H9 (cell line): ENCODE data around the gene FOXO6. TPM values are rescaled to one million over a fixed set of nuclear protein-coding genes. Genes with fewer than 3 reads are reported as not detected.
A peak's percentile ranks its signal among the peaks of the same experiment; 100 is the strongest.

Source experiments
- DNase-seq: peaks from one replicate; pipeline ENCODE4 v3.0.0-alpha.2; 2017
- H2AFZ ChIP-seq: one replicate; pipeline ENCODE4 v1.6.1; 2013; ENCODE audit warnings: mild to moderate bottlenecking, low read length, control low read depth, moderate library complexity
- H2AK5ac ChIP-seq: 2 replicates; pipeline ENCODE4 v1.6.1; 2013; ENCODE audit warnings: low read length, control low read depth, mixed read lengths; ENCODE audit not compliant: insufficient read length
- H2BK120ac ChIP-seq: one replicate; pipeline ENCODE4 v1.6.1; 2013; ENCODE audit warnings: low read depth, mild to moderate bottlenecking, low read length, control low read depth, inconsistent platforms; ENCODE audit not compliant: poor library complexity, severe bottlenecking
- H2BK12ac ChIP-seq: 2 replicates; pipeline ENCODE4 v1.6.1; 2013; ENCODE audit warnings: low read length, control low read depth, mixed read lengths, low read depth; ENCODE audit not compliant: insufficient read length
- H2BK15ac ChIP-seq: 2 replicates; pipeline ENCODE4 v1.6.1; 2013; ENCODE audit warnings: low read depth, low read length, control low read depth
- H2BK20ac ChIP-seq: one replicate; pipeline ENCODE4 v1.6.1; 2013; ENCODE audit warnings: low read depth, mild to moderate bottlenecking, low read length, control low read depth, inconsistent platforms; ENCODE audit not compliant: poor library complexity, severe bottlenecking
- H2BK5ac ChIP-seq: 2 replicates; pipeline ENCODE4 v1.6.1; 2013; ENCODE audit warnings: low read length, control low read depth, mixed read lengths; ENCODE audit not compliant: insufficient read length
- H3K14ac ChIP-seq: 2 replicates; pipeline ENCODE4 v1.6.1; 2013; ENCODE audit warnings: low read length, control low read depth; ENCODE audit not compliant: insufficient read depth
- H3K18ac ChIP-seq: 2 replicates; pipeline ENCODE4 v1.6.1; 2013; ENCODE audit warnings: low read depth, mild to moderate bottlenecking, mixed read lengths, low read length, control low read depth; ENCODE audit not compliant: insufficient read length
- H3K23ac ChIP-seq: 2 replicates; pipeline ENCODE4 v1.6.1; 2013; ENCODE audit warnings: low read length, control low read depth, mixed read lengths, low read depth; ENCODE audit not compliant: insufficient read length
- H3K23me2 ChIP-seq: 2 replicates; pipeline ENCODE4 v1.6.1; 2013; ENCODE audit warnings: low read depth, mild to moderate bottlenecking, mixed read lengths, low read length, control low read depth; ENCODE audit not compliant: insufficient read length, poor library complexity, severe bottlenecking
- H3K27ac ChIP-seq: 2 replicates; pipeline ENCODE4 v1.5.1; 2013; ENCODE audit warnings: low read length, control low read depth, mixed read lengths, low read depth; ENCODE audit not compliant: insufficient read length
- H3K27me3 ChIP-seq: 2 replicates; pipeline ENCODE4 v1.6.1; 2013; ENCODE audit warnings: low read length, control low read depth, inconsistent platforms; ENCODE audit not compliant: insufficient read depth
- H3K4ac ChIP-seq: 2 replicates; pipeline ENCODE4 v1.6.1; 2013; ENCODE audit warnings: low read depth, mild to moderate bottlenecking, control low read depth, inconsistent platforms, low read length, moderate library complexity
- H3K4me1 ChIP-seq: 2 replicates; pipeline ENCODE4 v1.6.1; 2013; ENCODE audit warnings: low read length, control low read depth, inconsistent platforms; ENCODE audit not compliant: insufficient read depth
- H3K4me2 ChIP-seq: 2 replicates; pipeline ENCODE4 v1.6.1; 2013; ENCODE audit warnings: low read length, control low read depth, mixed read lengths; ENCODE audit not compliant: insufficient read length, insufficient read depth
- H3K56ac ChIP-seq: 2 replicates; pipeline ENCODE4 v1.6.1; 2013; ENCODE audit warnings: low read depth, mild to moderate bottlenecking, mixed read lengths, low read length, control low read depth; ENCODE audit not compliant: insufficient read length
- H3K79me1 ChIP-seq: 2 replicates; pipeline ENCODE4 v1.6.1; 2013; ENCODE audit warnings: low read depth, mild to moderate bottlenecking, moderate library complexity, low read length, control low read depth, inconsistent platforms; ENCODE audit not compliant: insufficient read depth, poor library complexity, severe bottlenecking
- H3K79me2 ChIP-seq: 2 replicates; pipeline ENCODE4 v1.6.1; 2013; ENCODE audit warnings: low read length, control low read depth, inconsistent platforms; ENCODE audit not compliant: insufficient read depth
- H3K9ac ChIP-seq: 2 replicates; pipeline ENCODE4 v1.6.1; 2013; ENCODE audit warnings: low read length, control low read depth, mixed read lengths; ENCODE audit not compliant: insufficient read length; ENCODE audit errors: extremely low read depth
- H3K9me3 ChIP-seq: one replicate; pipeline ENCODE4 v1.6.1; 2013; ENCODE audit warnings: low read depth, low read length, inconsistent platforms; ENCODE audit not compliant: control insufficient read depth
- H3T11ph ChIP-seq: one replicate; pipeline ENCODE4 v1.6.1; 2013; ENCODE audit warnings: mild to moderate bottlenecking, low read length, control low read depth, inconsistent platforms
- H4K20me1 ChIP-seq: one replicate; pipeline ENCODE4 v1.6.1; 2013; ENCODE audit not compliant: control insufficient read depth, insufficient read length, insufficient read depth
- H4K5ac ChIP-seq: 2 replicates; pipeline ENCODE4 v1.6.1; 2013; ENCODE audit warnings: low read depth, mild to moderate bottlenecking, mixed read lengths, low read length, control low read depth; ENCODE audit not compliant: insufficient read length
- H4K8ac ChIP-seq: replicated peaks from 2 replicates; pipeline ENCODE4 v1.6.1; 2013; ENCODE audit warnings: low read length, control low read depth, mixed read lengths, low read depth; ENCODE audit not compliant: insufficient read length
- H4K91ac ChIP-seq: 2 replicates; pipeline ENCODE4 v1.6.1; 2013; ENCODE audit warnings: low read depth, mild to moderate bottlenecking, moderate library complexity, mixed read lengths, low read length, control low read depth; ENCODE audit not compliant: insufficient read length
- H3K27ac Mint-ChIP-seq, 3 experiments: 2 replicates in 2 of 3; 3 replicates in 1 of 3; pipeline ENCODE4 v1.8.0; 2020 to 2021; ENCODE audit warnings: mixed read lengths in 3 of 3, mild to moderate bottlenecking in 1 of 3, moderate library complexity in 1 of 3
- H3K27me3 Mint-ChIP-seq: 2 replicates; pipeline ENCODE4 v1.8.0; 2021; ENCODE audit warnings: low read depth, mild to moderate bottlenecking, moderate library complexity, mixed read lengths
- H3K36me3 Mint-ChIP-seq, 3 experiments: 2 replicates in 2 of 3; 3 replicates in 1 of 3; pipeline ENCODE4 v1.8.0; 2020 to 2021; ENCODE audit warnings: low read depth in 3 of 3, mixed read lengths in 3 of 3; ENCODE audit not compliant: insufficient read depth in 1 of 3
- H3K4me1 Mint-ChIP-seq, 2 experiments: 2 replicates each; pipeline ENCODE4 v1.8.0; 2020; ENCODE audit warnings: mixed read lengths in 2 of 2
- H3K4me3 Mint-ChIP-seq, 2 experiments: 2 replicates in 1 of 2; 3 replicates in 1 of 2; pipeline ENCODE4 v1.8.0; 2020 to 2021; ENCODE audit warnings: mild to moderate bottlenecking in 2 of 2, mixed read lengths in 2 of 2, moderate library complexity in 1 of 2
- H3K9me3 Mint-ChIP-seq, 2 experiments: 2 replicates in 1 of 2; 3 replicates in 1 of 2; pipeline ENCODE4 v1.8.0; 2020; ENCODE audit warnings: mild to moderate bottlenecking in 2 of 2, mixed read lengths in 2 of 2, moderate library complexity in 1 of 2
- CTCF ChIP-seq: fragments of 200-600 bp; sonication (generic); conservative IDR thresholded peaks from 3 replicates; pipeline ENCODE4 v1.8.0; 2021; ENCODE audit warnings: antibody characterized with exemption, mild to moderate bottlenecking
- WGBS: extraction: QIAGEN DNeasy Blood & Tissue Kit; methylation state at CpG from one replicate; pipeline ENCODE4 v1.1.7; 2013; ENCODE audit warnings: missing lambda C conversion rate, low lambda C conversion rate, mixed read lengths; ENCODE audit not compliant: insufficient read length; ENCODE audit errors: extremely low coverage; 5-methylcytosine and 5-hydroxymethylcytosine counted together
- total RNA-seq: library from RNA; stranded (reverse); gene quantifications from 2 replicates; pipeline ENCODE4 v1.2.1, GENCODE V29; 2021

The FOXO6 gene
- total RNA-seq, 1 experiment from 2014 or later: 0.83 TPM

- Histone ChIP-seq H3K14ac (no peak overlapping the region; the same call in 1 of the 2 replicates), H3K9ac (no peak overlapping the region), H3K79me2 (no peaks in the 10 kb centered on the region), H4K8ac (no peak overlapping the region), H3K9me3 (no peaks in the 10 kb centered on the region), H2BK20ac (no peak overlapping the region), H4K91ac (no peak overlapping the region), H4K20me1 (no peaks in the 10 kb centered on the region), H3K27me3 (peaks cover 19% of the 10 kb centered on the region), H2BK15ac (no peak overlapping the region), H3K4me2 (peak overlapping the region; percentile 54), H3K23me2 (peaks cover 11% of the 10 kb centered on the region), H3K4me1 (peaks cover 11% of the 10 kb centered on the region), H2BK12ac (no peak overlapping the region), H3T11ph (no peak overlapping the region), H3K27ac (no peak overlapping the region), H2BK5ac (no peak overlapping the region), H2AK5ac (no peak overlapping the region), H3K56ac (no peak overlapping the region), H3K18ac (no peak overlapping the region), H4K5ac (no peak overlapping the region), H2BK120ac (no peak overlapping the region), H2AFZ (no peak overlapping the region), H3K23ac (no peak overlapping the region), H3K4ac (no peak overlapping the region), H3K79me1 (no peaks in the 10 kb centered on the region)
- Mint-ChIP-seq H3K9me3 (no peaks in the 10 kb centered on the region), H3K36me3 (no peaks in the 10 kb centered on the region), H3K4me3 (peak overlapping the region; percentile 56 to 74), H3K27me3 (peaks cover 74% of the 10 kb centered on the region), H3K27ac (no peak overlapping the region), H3K4me1 (peaks cover 35 to 57% of the 10 kb centered on the region in 2 experiments)
- DNase-seq: peak; percentile 65
- no peak for TF ChIP-seq CTCF
- no CpG with 5 or more reads among the region's 23 CpGs for WGBS
These were observed 4.7 kb downstream of the FOXO6 start for GRCh38 chr1:41365772-41366454.
